ENCODE results near the gene C12orf75.

GRCh38 chr12:105338966-105339365, 8.5 kb downstream of the C12orf75 start:
- TF ChIP-seq POLR2AphosphoS5 (IDR thresholded peaks at IDR 0.05), result no peak
- no peak for TF ChIP-seq CTCF (IDR thresholded peaks at IDR 0.05)
- TF ChIP-seq POLR2A (IDR thresholded peaks at IDR 0.05), result no peak
- TF ChIP-seq EP300 (IDR thresholded peaks at IDR 0.05), result no peak
